MM.1S (cell line): ENCODE data around the gene PALS2.

Source experiments
- DNase-seq: peaks from one replicate; pipeline ENCODE4 v3.0.0-alpha.2; 2015
- H2AFZ ChIP-seq: fragments of 300-600 bp; sonication (generic); 2 replicates; pipeline ENCODE4 v1.6.0; 2016; ENCODE audit warnings: antibody characterized with exemption, low read length
- H3F3A ChIP-seq: fragments of 300-600 bp; sonication (generic); 2 replicates; pipeline ENCODE4 v1.6.1; 2016; ENCODE audit warnings: mild to moderate bottlenecking, antibody characterized with exemption, low read length, moderate library complexity, mixed read lengths; ENCODE audit not compliant: insufficient read depth
- H3K27ac ChIP-seq: fragments of 300-600 bp; sonication (generic); 2 replicates; pipeline ENCODE4 v1.5.1; 2016; ENCODE audit warnings: mild to moderate bottlenecking, low read length
- H3K27me3 ChIP-seq: fragments of 300-600 bp; sonication (generic); replicated peaks from 2 replicates; pipeline ENCODE4 v1.6.0; 2016; ENCODE audit warnings: low read length; ENCODE audit not compliant: insufficient read depth
- H3K36me3 ChIP-seq: fragments of 300-600 bp; sonication (generic); replicated peaks from 2 replicates; pipeline ENCODE4 v1.6.1; 2016; ENCODE audit warnings: mild to moderate bottlenecking, low read length, mixed read lengths; ENCODE audit not compliant: insufficient read depth
- H3K4me1 ChIP-seq: fragments of 300-600 bp; sonication (generic); 2 replicates; pipeline ENCODE4 v1.6.1; 2016; ENCODE audit warnings: low read length, mixed read lengths
- H3K4me2 ChIP-seq: fragments of 300-600 bp; sonication (generic); 2 replicates; pipeline ENCODE4 v1.6.0; 2016; ENCODE audit warnings: low read depth, low read length
- H3K4me3 ChIP-seq: fragments of 300-600 bp; sonication (generic); 2 replicates; pipeline ENCODE4 v1.5.1; 2016; ENCODE audit warnings: low read length, mixed read lengths
- H3K79me2 ChIP-seq: fragments of 300-600 bp; sonication (generic); 2 replicates; pipeline ENCODE4 v1.6.1; 2016; ENCODE audit warnings: mixed run types, low read length, mixed read lengths
- H3K9ac ChIP-seq: fragments of 300-600 bp; sonication (generic); 2 replicates; pipeline ENCODE4 v1.6.1; 2016; ENCODE audit warnings: low read length, mixed read lengths
- H3K9me2 ChIP-seq: fragments of 300-600 bp; sonication (generic); replicated peaks from 2 replicates; pipeline ENCODE4 v1.6.1; 2016; ENCODE audit warnings: mild to moderate bottlenecking, low read length, mixed read lengths; ENCODE audit not compliant: insufficient read depth
- H3K9me3 ChIP-seq: fragments of 300-600 bp; sonication (generic); replicated peaks from 2 replicates; pipeline ENCODE4 v1.6.1; 2016; ENCODE audit warnings: mild to moderate bottlenecking, low read length, mixed read lengths; ENCODE audit not compliant: insufficient read depth
- H4K20me1 ChIP-seq: fragments of 300-600 bp; sonication (generic); 2 replicates; pipeline ENCODE4 v1.6.1; 2016; ENCODE audit warnings: mild to moderate bottlenecking, low read length, moderate library complexity, mixed read lengths; ENCODE audit not compliant: insufficient read depth
- CTCF ChIP-seq: fragments of 300-600 bp; sonication (generic); IDR thresholded peaks from 2 replicates; pipeline ENCODE4 v1.5.1; 2016; ENCODE audit warnings: antibody characterized with exemption, low read length, mixed read lengths
- EZH2 ChIP-seq: fragments of 300-600 bp; sonication (generic); optimal IDR thresholded peaks from 2 replicates; pipeline ENCODE3; 2017; ENCODE audit warnings: low read depth, mild to moderate bottlenecking, antibody characterized with exemption, low read length, mixed read lengths
- EZH2phosphoT487 ChIP-seq: fragments of 300-600 bp; sonication (generic); IDR thresholded peaks from 2 replicates; pipeline ENCODE4 v1.6.1; 2018; ENCODE audit warnings: antibody characterized with exemption, low read length

Gene PALS2

GRCh38 chr7:24540956-24541355, 32.3 kb upstream of the PALS2 start:
- Histone ChIP-seq H3K27me3 (no peaks in the 10 kb centered on the region), H3K4me2 (no peak overlapping the region)

GRCh38 chr7:24545215-24545614, 28.0 kb upstream of the PALS2 start:
- Histone ChIP-seq H3K4me3 (no peak overlapping the region), H3K36me3 (no peaks in the 10 kb centered on the region), H3K4me1 (no peaks in the 10 kb centered on the region), H3K9me3 (no peaks in the 10 kb centered on the region), H3K27ac (no peak overlapping the region), H3K4me2 (no peak overlapping the region), H3K79me2 (no peaks in the 10 kb centered on the region), H3K27me3 (no peaks in the 10 kb centered on the region), H2AFZ (no peak overlapping the region), H3K9me2 (no peaks in the 10 kb centered on the region), H3K9ac (no peak overlapping the region), H4K20me1 (no peaks in the 10 kb centered on the region), H3F3A (no peaks in the 10 kb centered on the region)
- TF ChIP-seq EZH2 (no peak), EZH2phosphoT487 (no peak), CTCF (no peak)
- DNase-seq = no peak

More at GRCh38 chr7:24540956-24541355, 32.3 kb upstream of the PALS2 start:
- H3K36me3 ChIP-seq = no peaks in the 10 kb centered on the region
- no peak overlapping the region for H2AFZ ChIP-seq
- no peak overlapping the region for H3K4me3 ChIP-seq
- no peak overlapping the region for H3K27ac ChIP-seq
- H3K4me1 ChIP-seq = no peaks in the 10 kb centered on the region
- no peak for DNase-seq
- H3K9me3 ChIP-seq = no peaks in the 10 kb centered on the region
- no peaks in the 10 kb centered on the region for H4K20me1 ChIP-seq
- H3F3A ChIP-seq = no peaks in the 10 kb centered on the region
- no peaks in the 10 kb centered on the region for H3K9me2 ChIP-seq
- H3K9ac ChIP-seq = no peak overlapping the region
- TF ChIP-seq EZH2phosphoT487 (no peak), CTCF (no peak), EZH2 (no peak)
- H3K79me2 ChIP-seq = no peaks in the 10 kb centered on the region

GRCh38 chr7:24548390-24548789, 24.9 kb upstream of the PALS2 start:
- Histone ChIP-seq H4K20me1 (no peaks in the 10 kb centered on the region), H3K27me3 (no peaks in the 10 kb centered on the region), H3F3A (no peaks in the 10 kb centered on the region), H3K9ac (no peak overlapping the region), H2AFZ (no peak overlapping the region), H3K36me3 (no peaks in the 10 kb centered on the region), H3K9me3 (no peaks in the 10 kb centered on the region), H3K4me3 (no peak overlapping the region), H3K4me1 (no peaks in the 10 kb centered on the region), H3K4me2 (no peak overlapping the region), H3K9me2 (no peaks in the 10 kb centered on the region), H3K27ac (no peak overlapping the region), H3K79me2 (no peaks in the 10 kb centered on the region)
- no peak for DNase-seq
- no peak for TF ChIP-seq EZH2phosphoT487
- TF ChIP-seq EZH2 = no peak
- no peak for TF ChIP-seq CTCF
